GM21360 (cell line): ENCODE measurements around the gene SMARCAD1.
"Not testable (repeated sequence)": the region's sequence is repeated elsewhere in the genome, so short reads cannot be mapped to it uniquely, and the experiment has no call there.

Experiments
- ATAC-seq: cut with Tn5 transposase; IDR thresholded peaks from one replicate; pipeline ENCODE4 v1.9.1; 2021; ENCODE audit warnings: mild to moderate bottlenecking, moderate library complexity; ENCODE audit not compliant: unreplicated experiment

Gene SMARCAD1

DNA sequence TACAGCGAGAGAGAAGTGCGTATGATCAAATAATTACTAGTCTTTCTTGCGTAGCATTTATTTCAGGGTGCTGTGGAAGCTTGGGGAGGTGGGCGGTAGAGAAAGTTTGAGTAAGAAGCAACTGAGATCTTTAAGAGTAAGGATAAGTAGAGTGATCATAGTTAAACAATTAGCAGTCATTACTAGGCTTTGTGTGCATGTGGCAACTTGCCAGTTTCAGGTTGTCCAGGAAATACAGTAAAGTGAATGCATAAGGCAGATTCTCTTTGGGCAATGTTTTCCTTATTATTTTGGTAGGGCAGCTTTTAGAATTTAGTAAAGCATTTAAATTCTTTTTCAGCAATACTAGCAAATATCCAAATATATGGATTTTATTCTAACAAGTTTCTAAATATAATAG lies 78.0 kb downstream of the SMARCAD1 start:
- ATAC-seq, result no peak

DNA sequence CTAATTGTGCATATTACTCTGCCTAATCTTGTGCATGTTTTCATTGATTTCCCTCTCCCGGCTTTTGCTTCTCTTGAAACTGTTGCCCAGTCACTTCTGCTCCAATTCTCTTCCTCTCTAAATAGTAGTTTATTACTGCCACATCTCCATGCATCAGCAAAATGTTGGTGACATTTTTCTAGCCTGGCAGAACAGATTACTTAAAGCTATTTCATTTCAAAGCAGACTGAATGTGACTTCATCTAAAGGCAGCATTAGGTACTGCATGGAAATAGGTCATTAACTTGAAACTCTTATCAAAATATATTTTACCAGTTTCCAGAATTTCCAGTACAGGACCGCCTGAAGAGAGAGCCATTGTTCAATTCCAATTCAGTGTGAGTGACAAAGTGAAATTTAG lies 82.6 kb downstream of the SMARCAD1 start:
- no peak for ATAC-seq

DNA sequence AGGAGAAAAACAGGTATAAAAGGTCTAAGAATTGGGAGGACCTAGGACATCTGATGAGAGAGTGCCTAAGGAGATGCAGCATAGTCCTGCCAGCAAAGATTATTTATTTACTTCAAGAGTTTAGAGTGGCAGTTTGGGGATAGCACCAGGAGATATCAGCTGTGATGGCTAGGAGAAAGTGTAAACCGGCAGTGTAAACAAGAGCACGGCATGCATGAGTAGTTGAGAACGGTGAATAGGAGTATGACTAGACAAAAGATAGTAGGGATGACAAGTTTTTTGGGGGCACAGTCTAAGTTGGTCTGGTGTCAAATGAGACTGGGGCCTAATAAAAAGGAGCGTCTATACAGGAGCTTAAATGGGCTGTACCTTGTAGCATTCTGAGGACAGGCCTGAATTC lies 86.3 kb downstream of the SMARCAD1 start:
- not testable (repeated sequence) for ATAC-seq

DNA sequence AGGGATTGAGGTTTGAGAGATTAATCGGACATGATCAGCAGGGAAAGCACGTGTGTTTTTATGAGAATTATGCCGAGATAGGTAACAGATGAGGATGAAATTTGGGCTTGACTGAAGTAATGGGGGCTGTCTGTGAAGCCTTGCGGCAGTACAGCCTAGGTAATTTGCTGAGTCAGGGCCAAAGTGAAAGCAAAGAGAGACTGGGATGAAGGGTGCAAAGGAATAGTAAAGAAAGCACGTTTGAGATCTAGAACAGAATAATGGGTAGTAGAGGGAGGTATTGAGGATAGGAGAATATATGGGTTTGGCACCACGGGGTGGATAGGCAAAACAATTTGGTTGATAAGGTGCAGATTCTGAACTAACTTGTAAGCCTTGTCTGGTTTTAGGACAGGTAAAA lies 87.8 kb downstream of the SMARCAD1 start:
- not testable (repeated sequence) for ATAC-seq

DNA sequence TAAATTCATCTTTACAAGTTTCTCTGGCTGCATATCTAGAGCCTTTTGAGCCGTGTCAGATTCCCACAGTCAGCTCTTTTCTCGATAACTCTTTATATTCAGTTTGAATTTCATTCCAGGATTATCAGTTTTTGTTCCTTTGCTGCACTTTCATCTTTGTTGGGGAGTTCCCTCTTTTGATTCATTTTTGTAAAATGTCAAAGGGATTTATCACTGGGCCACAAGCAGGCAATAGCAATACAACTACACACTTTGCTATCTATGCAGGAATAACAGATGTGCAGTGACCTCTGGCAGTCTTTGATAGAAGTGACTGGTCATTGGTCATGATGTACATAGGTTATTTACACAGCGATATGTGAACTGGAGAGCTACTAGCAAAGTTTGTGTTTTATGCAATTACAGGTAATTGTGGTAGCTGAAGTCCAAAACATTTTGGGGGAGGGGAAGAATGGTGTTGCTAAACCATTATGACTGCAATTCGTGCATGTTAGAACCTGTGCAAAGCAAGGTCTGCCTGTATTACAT lies 91.1 kb downstream of the SMARCAD1 start:
- ATAC-seq, result no peak

DNA sequence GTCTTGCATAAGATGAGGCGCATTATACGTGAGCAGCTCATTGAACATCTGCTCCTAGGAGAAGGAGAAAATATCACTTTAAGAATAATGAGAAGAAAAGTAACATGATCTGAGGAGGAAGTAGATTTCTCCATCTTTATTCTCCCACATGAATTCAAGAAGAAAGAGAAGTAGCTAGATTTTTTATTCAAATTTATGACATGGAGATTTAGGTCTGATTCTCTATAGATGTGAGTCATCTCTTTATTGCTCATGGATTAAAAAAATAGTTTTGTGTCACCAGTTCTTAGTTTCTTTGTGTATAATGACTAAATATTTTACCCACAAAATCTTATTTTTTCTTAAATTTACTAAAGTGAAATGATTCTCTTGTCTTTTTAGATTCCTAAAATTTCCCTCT lies 94.5 kb downstream of the SMARCAD1 start:
- no peak for ATAC-seq

DNA sequence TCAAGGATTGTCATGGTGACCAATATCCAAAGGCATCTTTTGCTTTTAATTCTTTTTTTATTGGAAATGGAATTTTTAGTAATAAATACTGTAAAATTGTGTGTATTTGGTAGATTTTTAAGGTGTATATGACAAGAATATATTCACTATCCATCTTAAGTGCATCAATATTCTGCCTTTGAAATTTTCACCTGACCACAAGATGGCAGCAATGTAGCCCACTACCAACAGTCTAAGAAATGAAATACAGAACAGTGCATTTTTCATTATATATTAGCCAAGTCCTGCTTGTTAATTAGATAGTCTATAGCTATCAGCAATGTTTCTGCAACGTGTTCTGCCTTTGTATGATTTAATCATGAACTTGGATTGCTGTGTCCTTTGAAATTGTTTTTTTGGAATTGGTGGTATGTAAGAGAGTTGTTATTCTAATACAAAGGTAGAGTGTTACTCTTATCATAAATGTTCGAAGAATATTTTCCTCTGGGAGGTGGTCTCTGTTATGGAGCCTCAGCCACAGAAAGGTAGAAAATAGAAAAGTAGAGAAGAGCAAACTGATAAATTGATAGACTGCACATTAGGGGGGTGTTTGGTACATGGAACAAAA lies 96.8 kb downstream of the SMARCAD1 start:
- ATAC-seq, result peak; percentile 79

DNA sequence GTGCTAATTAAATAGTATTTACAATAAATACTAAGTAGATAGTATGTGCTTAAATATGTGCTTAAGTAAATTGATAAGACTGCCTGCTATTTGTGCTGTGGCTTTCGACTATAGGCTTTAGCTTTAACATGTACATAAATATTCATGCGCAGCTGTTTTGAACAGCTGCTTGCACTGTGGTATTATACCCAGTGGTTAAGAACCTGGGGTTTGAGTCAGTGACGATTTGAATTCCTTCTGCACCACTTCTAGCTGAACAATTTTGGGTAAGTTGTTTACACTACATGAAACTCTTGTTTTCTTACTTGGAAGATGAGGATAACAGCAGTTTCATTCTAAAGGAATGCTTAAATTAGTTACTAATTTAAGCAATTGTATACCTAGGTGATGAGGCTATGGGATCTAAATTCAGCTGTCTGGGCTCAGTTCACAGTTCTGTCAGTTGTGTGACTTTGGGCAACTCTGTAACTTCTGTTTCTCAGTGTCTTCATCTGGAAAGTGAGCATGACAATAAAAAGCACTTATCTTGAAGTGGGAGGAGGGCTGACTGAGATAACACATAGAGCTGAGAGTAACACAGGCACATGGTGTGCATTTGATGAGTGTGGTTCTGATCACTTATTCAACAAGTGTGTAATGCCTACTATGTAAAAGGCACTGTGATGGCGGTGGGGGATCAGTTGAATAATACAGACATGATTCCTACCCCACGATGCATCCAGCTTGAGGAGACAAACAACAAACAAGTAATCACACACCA lies 98.0 kb downstream of the SMARCAD1 start:
- ATAC-seq, result no peak

DNA sequence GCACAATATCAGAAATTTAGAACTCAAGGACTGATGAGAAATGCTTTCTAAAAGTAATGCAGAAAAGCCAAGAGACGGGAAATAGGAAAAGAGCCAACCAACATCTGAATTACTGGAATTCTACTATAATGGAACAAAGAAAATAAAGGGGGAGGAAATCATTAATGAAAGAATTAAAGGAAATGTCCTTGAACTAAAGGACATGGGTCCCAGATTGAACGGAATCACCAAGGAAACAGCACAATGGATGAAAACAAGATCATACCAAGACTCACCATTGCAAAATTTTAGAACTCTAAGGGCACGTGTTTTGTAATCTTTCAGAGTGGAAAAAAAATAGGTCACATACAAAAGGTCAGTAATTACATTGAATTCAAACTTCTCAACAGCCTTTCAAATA lies 99.0 kb downstream of the SMARCAD1 start:
- ATAC-seq, result no peak

DNA sequence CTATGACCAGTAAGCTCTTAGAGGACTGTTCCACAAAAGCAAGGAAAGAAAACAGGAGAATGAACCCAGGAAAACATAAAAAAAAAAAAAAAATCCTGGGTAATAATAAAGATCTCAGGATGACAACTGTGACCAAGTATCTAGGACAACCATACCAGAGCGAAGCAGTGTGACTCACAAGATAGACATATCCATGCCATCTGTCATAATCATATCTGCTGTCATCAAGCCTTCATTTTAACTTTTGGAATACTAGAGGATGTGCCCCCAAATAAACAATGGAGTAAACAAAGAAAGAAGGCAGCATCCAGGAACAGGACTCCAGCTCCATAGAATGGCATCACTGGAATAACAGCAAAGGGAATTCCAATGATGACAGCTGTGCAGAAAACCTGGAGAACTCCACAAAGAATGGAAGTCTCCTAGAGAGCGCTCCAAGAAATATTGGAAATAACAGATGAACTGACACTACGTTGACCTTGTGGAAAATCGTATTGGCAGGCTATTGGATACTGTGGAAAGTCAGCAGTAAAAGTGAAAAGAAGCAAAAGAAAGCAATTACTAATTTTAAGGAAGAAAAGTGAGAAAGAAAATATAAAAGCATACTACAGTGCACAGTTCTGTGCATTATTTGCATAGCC lies 99.7 kb downstream of the SMARCAD1 start:
- no peak for ATAC-seq

DNA sequence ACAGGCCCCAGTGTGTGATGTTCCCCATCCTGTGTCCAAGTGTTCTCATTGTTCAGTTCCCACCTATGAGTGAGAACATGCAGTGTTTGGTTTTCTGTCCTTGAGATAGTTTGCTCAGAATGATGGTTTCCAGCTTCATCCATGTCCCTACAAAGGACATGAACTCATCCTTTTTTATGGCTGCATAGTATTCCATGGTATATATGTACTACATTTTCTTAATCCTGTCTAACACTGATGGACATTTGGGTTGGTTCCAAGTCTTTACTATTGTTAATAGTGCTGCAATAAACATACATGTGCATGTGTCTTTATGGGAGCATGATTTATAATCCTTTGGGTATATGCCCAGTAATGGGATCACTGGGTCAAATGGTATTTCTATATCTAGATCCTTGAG lies 112.3 kb downstream of the SMARCAD1 start:
- not testable (repeated sequence) for ATAC-seq

DNA sequence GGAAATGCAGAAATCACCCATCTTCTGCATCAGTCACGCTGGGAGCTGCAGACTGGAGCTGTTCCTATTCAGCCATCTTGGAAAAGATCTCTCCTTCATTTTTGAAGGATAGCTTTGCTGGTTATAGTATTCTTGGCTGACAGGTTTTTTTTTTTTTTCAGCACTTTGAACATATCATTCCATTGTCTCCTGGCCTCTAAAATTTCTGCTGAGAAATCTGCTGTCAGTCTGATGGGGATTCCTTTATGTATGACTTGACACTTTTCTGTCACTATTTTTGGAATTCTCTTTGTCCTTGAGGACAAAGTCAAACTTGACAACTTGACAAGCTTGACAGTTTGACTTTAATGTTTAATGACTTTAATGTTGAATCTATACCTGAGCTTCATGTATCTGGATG lies 118.2 kb downstream of the SMARCAD1 start:
- ATAC-seq, result no peak

DNA sequence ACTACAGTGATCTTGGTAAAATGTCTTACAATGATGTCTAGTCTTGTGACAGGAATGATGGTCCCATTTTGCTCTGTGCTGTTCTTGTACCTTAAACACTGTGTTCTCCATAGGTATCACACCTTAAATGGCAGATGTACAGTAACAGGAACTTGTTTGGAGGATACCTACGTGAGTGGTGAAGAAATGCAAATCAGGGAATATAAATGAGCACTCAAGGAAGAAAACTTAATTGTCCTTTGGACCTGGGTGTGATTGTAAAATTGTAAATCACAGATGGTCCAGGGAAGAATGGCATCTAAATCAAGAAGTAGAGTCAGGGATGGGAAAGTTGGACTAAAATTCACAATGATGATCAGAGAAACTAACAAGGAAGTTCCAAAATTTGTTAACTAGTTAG lies 122.3 kb downstream of the SMARCAD1 start:
- ATAC-seq, result no peak

DNA sequence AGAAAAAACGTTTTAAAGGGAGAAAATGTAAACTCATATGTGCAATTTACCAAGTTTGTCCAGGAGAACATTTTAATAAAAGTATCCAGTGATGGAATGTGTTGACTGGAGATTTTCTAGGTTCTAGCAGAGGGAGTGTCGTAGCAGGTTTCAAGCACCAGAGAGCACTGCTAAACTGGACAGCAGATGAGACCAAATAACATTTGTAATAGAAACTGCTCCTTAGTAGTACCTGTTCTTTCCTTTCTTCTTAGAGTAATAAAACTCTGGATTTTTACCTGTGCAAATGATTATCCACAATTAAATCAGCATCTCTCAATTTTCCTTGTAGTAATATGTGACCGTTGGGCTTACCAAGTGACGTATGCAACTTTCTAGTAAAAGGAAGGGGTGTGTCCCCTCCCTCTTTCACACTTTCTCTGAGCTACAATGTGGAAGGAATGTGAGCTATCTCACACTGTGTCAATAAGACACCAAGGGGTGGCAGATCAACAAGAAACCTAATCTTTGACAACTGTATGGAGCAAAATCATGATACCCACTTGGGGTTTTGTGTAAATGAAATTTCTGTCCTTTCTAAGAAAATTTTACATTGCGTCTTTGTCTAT lies 125.4 kb downstream of the SMARCAD1 start:
- no peak for ATAC-seq

DNA sequence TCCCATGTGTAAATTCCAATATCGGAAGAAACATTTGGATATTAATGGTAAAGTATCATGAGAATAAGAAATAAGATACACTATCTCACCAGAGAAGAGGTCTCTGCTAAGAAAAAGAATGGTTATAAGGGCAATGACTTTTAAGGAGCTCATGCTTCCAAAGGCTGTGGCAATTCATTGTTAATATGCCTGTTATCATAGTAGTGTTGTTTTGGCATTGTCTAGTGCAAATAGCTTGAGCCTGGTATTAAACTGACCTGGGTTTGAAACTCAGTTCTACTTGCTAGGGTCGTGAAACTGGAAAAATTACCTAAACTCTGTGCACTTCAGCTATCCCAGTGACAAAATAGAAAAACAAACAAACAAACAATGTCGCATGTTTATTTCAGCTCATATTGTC lies 126.2 kb downstream of the SMARCAD1 start:
- ATAC-seq, result no peak

DNA sequence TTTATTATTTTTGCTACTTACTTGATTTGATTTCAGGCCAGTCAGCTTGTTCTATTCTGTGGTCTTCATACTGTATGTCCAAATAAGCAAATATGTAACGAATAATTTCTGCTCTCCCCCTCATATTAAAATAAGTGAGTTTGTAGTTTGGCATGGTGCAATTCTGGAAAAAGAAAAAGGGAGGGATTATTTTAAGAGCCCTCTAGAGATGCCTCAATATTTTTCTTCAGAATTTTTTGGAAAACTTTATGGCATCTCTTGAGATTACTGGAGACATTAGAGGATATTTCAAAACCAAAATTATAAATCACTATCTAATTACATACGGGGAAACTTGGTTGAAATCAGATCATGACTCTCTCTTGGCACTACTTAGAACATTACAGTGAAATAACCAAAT lies 126.8 kb downstream of the SMARCAD1 start:
- no peak for ATAC-seq

DNA sequence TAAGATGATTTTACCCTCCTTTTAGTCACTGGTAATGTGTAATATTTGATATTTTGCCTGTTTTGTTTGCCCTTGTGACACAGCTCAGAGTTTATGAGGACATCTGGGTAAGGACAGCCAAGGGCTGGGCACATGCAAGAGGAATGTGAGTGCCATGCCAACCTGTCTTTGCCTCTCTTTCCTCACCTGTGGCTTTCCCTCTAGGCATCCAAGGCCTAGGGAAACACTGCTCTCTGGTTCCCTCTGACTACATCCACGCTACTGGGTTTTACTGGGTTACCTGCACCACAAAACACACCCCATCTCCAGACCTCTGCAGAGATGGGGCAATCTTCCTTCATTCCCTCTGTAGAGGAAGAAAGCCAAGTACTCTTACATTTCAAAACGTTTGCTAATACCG lies 127.3 kb downstream of the SMARCAD1 start:
- ATAC-seq, result no peak

DNA sequence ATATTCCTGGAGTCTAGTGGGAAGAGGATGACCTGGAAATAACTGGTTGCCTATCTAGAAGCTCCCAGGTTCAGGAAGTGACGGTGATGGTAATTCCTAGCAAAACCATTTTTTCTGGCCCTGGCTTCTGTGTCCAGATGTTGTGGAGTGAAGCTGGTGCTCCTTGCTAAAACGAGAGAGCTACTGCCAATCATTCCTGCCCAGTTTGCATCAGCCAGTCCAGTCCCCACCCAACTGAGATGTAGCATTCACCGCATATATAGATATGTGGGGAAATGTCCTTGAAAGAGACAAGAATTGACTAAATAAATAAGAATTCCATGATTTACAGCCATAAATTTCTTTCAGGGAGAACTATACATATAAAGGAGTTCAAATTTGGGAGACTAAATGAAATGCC lies 128.6 kb downstream of the SMARCAD1 start:
- ATAC-seq, result no peak

DNA sequence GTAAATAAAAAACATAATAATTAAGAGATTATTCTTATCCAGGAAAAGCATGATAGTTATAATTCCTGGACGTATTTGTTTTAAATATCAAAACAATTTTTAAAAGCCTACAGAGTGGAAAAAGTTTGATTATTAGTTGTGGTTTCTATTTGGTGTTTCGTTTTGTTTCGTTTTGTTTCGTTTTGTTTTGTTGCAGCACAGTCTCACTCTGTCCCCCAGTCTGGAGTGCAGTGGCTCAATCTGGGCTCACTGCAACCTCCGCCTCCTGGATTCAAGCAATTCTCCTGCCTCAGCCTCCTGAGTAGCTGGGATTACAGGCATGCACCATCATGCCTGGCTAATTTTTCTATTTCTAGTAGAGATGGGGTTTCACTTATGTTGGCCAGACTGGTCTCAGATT lies 129.1 kb downstream of the SMARCAD1 start:
- ATAC-seq, result not testable (repeated sequence)

DNA sequence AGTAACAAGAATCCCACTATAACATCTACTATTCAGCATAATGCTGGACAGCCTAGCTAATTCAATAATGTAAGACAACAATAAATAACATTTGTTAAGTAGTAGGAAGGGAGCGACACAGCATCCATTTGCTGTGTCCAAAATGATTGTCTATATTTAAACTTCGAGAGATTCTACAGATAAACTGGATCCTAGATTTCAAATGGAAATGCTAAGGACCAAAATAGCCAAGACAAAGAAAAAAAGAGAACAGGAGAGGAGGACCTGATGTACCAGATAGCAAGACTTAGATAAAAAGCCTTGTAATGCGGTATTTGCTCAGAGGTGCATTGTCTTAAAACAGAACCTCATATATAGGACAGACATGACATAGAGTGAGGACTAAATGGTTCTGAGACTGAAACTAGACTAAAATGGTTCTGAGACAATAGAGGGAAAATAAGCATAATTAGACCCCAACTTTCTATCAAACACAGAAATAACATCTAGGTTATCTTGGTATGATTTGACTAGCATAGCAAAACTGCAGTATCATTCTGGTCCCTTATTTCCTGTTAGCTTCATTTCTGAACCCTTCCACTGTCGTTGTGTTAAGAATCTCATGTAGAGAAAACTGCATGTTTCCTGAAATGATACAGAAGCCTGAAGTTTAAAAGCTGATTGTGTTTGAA lies 131.2 kb downstream of the SMARCAD1 start:
- peak; percentile 75 for ATAC-seq

DNA sequence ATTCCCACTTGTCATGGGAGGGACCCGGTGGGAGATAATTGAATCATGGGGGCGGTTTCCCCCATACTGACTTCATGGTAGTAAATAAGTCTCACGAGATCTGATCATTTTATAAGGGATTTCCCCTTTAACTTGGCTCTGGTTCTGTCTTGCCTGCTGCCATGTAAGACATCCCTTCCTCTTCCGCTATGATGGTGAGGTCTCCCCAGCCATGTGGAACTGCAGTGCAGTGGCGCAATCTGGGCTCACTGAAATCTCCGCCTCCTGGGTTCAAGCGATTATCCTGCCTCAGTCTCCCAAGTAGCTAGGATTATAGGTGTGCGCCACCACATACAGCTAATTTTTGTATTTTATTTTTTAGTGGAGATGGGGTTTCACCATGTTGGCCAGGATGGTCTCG lies 132.1 kb downstream of the SMARCAD1 start:
- no peak for ATAC-seq
